Hepatocyte (in vitro differentiated cells): ENCODE results near the gene NR2C2AP. TPM values are rescaled to one million over a fixed set of nuclear protein-coding genes. Genes with fewer than 3 reads are reported as not detected.
A peak's percentile ranks its signal among the peaks of the same experiment; 100 is the strongest.

Experiments
- DNase-seq: peaks from one replicate; pipeline ENCODE4 v3.0.0-alpha.2; 2016; ENCODE audit warnings: low spot score
- H2AFZ ChIP-seq: fragments of 200-600 bp; sonication (generic); 2 replicates; pipeline ENCODE4 v1.6.0; 2016; ENCODE audit warnings: antibody characterized with exemption, mild to moderate bottlenecking
- H3K27ac ChIP-seq: fragments of 200-600 bp; sonication (generic); 2 replicates; pipeline ENCODE4 v1.5.1; 2016; ENCODE audit warnings: mild to moderate bottlenecking
- H3K27me3 ChIP-seq: fragments of 200-600 bp; sonication (generic); 2 replicates; pipeline ENCODE4 v1.6.1; 2016
- H3K36me3 ChIP-seq: fragments of 200-600 bp; sonication (generic); replicated peaks from 2 replicates; pipeline ENCODE4 v1.5.1; 2016; ENCODE audit warnings: low read depth; ENCODE audit not compliant: insufficient read depth
- H3K4me1 ChIP-seq: fragments of 200-600 bp; sonication (generic); 2 replicates; pipeline ENCODE4 v1.5.1; 2016; ENCODE audit warnings: mild to moderate bottlenecking, moderate library complexity; ENCODE audit not compliant: insufficient read depth
- H3K4me2 ChIP-seq: fragments of 200-600 bp; sonication (generic); 2 replicates; pipeline ENCODE4 v1.6.0; 2016
- H3K4me3 ChIP-seq: fragments of 200-600 bp; sonication (generic); 2 replicates; pipeline ENCODE4 v1.5.1; 2016; ENCODE audit warnings: mild to moderate bottlenecking
- H3K79me2 ChIP-seq: fragments of 200-600 bp; sonication (generic); 2 replicates; pipeline ENCODE4 v1.6.0; 2017; ENCODE audit warnings: mild to moderate bottlenecking
- H3K9me2 ChIP-seq: fragments of 200-600 bp; sonication (generic); replicated peaks from 2 replicates; pipeline ENCODE4 v1.6.0; 2017; ENCODE audit warnings: mild to moderate bottlenecking; ENCODE audit not compliant: insufficient read depth
- H3K9me3 ChIP-seq: fragments of 200-600 bp; sonication (generic); 2 replicates; pipeline ENCODE4 v1.5.1; 2016; ENCODE audit warnings: low read depth, mild to moderate bottlenecking
- H4K20me1 ChIP-seq: fragments of 200-600 bp; sonication (generic); 2 replicates; pipeline ENCODE4 v1.6.0; 2016; ENCODE audit warnings: mild to moderate bottlenecking; ENCODE audit not compliant: insufficient read depth, poor library complexity, severe bottlenecking
- EZH2 ChIP-seq: fragments of 200-600 bp; sonication (generic); IDR thresholded peaks from 2 replicates; pipeline ENCODE4 v1.6.1; 2016; ENCODE audit warnings: antibody characterized with exemption, mild to moderate bottlenecking, borderline replicate concordance
- EZH2phosphoT487 ChIP-seq: fragments of 200-600 bp; sonication (generic); IDR thresholded peaks from one replicate; pipeline ENCODE4 v1.6.1; 2018; ENCODE audit warnings: antibody characterized with exemption, mild to moderate bottlenecking, low read depth, moderate library complexity; ENCODE audit not compliant: unreplicated experiment, severe bottlenecking
- WGBS: methylation state at CpG from one replicate; pipeline ENCODE4 v1.1.6; 2016; ENCODE audit warnings: low lambda C conversion rate; ENCODE audit errors: missing lambda C conversion rate; 5-methylcytosine and 5-hydroxymethylcytosine counted together
- polyA plus RNA-seq: library from polyadenylated mRNA; unstranded; fragments of >200 nt; fragmentation: Nextera tagmentation; extraction: Ambion mirVana; gene quantifications from 2 replicates; pipeline ENCODE4 v1.2.1, GENCODE V29; 2016
- total RNA-seq: library from RNA; depleted of rRNA; stranded (reverse); fragments of >200 nt; gene quantifications from 2 replicates; pipeline ENCODE4 v1.2.3, GENCODE V29; 2014
- TF ChIP-seq, protein P1 (sequence below): fragments of 200-600 bp; sonication (generic); IDR thresholded peaks from 2 replicates; pipeline ENCODE4 v1.5.1; 2016; ENCODE audit warnings: antibody characterized with exemption, mild to moderate bottlenecking; ENCODE audit not compliant: poor library complexity

NR2C2AP gene
- total and polyA plus RNA-seq, 2 experiments from 2014 or later, result 5.2 to 9.0 TPM

DNA sequence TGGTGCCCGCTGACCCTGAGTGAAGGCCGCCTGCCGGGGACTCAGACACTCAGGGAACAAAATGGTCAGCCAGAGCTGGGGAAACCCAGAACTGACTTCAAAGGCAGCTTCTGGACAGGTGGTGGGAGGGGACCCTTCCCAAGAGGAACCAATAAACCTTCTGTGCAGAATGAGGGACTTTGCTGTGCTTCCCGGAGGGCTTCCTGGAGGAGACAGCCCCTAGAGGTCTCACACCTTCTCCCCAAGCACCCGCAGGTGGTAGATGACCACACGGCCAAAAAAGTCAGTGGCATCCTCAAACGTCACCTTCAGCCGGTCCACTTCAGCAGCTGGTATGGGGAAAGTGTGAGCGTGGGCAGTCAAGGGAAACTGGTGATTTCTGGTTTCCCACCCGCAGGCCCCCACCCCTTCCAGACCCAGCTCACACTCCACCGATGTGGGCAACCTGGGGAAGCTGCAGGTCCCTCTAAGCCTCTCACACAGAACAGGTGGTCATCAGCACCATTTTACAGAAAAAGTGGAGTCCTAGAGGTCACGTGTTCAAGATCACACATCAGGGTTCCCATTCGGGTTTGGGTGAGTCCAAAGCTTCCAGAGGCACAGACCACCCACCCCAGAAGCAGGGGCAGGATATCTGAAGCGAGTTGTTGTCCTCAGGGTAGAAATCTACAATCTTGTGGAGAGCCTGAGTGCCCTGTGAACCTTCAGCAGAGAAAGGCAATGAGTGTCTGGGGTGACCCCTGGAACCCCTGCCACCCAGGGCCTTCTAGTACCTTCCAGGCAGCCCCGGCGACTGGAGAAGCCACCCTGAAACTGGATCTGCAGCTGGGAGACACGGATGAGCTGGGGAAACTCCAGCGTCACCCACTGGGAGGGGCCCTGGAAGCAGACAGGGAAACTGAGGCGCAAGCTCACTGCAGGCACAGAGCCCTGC is 1.2 kb downstream of the NR2C2AP start:
- no peak overlapping the region for H3K4me3 ChIP-seq
- DNase-seq, result no peak
- H3K27ac ChIP-seq, result no peak overlapping the region
- H3K27me3 ChIP-seq, result peaks cover 4% of the 10 kb centered on the region
- H3K4me2 ChIP-seq, result peak overlapping the region; percentile 92
- no peak for TF ChIP-seq EZH2
- TF ChIP-seq, protein P1, sequence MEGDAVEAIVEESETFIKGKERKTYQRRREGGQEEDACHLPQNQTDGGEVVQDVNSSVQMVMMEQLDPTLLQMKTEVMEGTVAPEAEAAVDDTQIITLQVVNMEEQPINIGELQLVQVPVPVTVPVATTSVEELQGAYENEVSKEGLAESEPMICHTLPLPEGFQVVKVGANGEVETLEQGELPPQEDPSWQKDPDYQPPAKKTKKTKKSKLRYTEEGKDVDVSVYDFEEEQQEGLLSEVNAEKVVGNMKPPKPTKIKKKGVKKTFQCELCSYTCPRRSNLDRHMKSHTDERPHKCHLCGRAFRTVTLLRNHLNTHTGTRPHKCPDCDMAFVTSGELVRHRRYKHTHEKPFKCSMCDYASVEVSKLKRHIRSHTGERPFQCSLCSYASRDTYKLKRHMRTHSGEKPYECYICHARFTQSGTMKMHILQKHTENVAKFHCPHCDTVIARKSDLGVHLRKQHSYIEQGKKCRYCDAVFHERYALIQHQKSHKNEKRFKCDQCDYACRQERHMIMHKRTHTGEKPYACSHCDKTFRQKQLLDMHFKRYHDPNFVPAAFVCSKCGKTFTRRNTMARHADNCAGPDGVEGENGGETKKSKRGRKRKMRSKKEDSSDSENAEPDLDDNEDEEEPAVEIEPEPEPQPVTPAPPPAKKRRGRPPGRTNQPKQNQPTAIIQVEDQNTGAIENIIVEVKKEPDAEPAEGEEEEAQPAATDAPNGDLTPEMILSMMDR, result no peak
- TF ChIP-seq EZH2phosphoT487, result no peak
- H3K9me2 ChIP-seq, result no peaks in the 10 kb centered on the region
- no peaks in the 10 kb centered on the region for H3K36me3 ChIP-seq
- H3K9me3 ChIP-seq, result no peaks in the 10 kb centered on the region
- H3K4me1 ChIP-seq, result no peaks in the 10 kb centered on the region
- H4K20me1 ChIP-seq, result no peaks in the 10 kb centered on the region
- H3K79me2 ChIP-seq, result peaks cover 2% of the 10 kb centered on the region
- no peak overlapping the region for H2AFZ ChIP-seq
- WGBS, result 83% methylated on average over 19 of the region's 19 CpGs

DNA sequence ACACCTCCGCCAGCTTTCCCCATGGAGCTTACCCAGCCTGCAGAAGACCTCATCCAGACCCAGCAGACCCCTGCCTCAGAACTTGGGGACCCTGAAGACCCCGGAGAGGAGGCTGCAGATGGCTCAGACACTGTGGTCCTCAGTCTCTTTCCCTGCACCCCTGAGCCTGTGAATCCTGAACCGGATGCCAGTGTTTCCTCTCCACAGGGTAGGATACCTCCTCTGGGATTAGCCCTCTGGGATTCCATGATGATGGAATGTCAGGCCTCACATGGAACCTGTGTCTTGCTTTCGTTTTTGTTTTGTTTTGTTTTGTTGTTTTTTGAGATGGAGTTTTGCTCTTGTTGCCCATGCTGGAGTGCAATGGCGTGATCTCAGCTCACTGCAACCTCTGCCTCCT is 9.3 kb downstream of the NR2C2AP start:
- Histone ChIP-seq H3K27ac (no peak overlapping the region), H3K9me3 (no peaks in the 10 kb centered on the region), H3K4me2 (peak overlapping the region; percentile 72), H3K79me2 (peaks cover 41% of the 10 kb centered on the region), H3K9me2 (no peaks in the 10 kb centered on the region), H3K27me3 (no peaks in the 10 kb centered on the region), H2AFZ (no peak overlapping the region), H3K36me3 (no peaks in the 10 kb centered on the region), H3K4me3 (no peak overlapping the region), H4K20me1 (no peaks in the 10 kb centered on the region), H3K4me1 (peaks cover 12% of the 10 kb centered on the region)
- WGBS, result 92% methylated on average over 5 of the region's 5 CpGs
- TF ChIP-seq, protein P1, result no peak
- TF ChIP-seq EZH2phosphoT487 (no peak), EZH2 (no peak)
- no peak for DNase-seq

DNA sequence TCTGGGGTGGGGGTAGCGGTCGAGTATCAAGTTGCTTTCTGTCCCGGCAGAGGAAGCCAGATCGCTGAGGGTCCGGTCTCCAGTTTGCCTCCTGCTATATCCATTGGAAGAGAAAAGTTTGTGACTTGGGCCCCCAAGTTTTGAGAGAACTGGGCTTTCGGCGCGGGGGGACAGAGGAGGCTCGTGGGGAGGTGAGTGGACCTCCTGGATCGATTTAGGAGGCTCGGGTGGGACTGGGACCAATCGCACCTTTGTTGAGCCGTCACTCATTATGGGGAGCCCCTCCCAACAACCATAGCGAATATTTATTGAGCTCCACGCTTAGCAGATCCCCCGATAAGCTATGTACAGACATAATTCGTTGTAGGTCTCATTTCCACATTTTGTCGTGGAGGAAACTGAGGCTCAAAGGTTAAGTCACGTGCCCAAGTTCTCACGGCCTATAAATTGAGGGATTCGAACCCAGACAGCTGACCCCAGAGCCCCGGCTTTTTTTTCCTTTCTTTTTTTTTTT is 10.2 kb downstream of the NR2C2AP start:
- Histone ChIP-seq H4K20me1 (no peaks in the 10 kb centered on the region), H3K27ac (peak overlapping the region; percentile 22), H2AFZ (peak overlapping the region; percentile 54), H3K4me3 (peak overlapping the region; percentile 37), H3K79me2 (peaks cover 41% of the 10 kb centered on the region), H3K4me2 (peak overlapping the region; percentile 72), H3K27me3 (no peaks in the 10 kb centered on the region), H3K9me3 (no peaks in the 10 kb centered on the region), H3K9me2 (no peaks in the 10 kb centered on the region), H3K4me1 (peaks cover 12% of the 10 kb centered on the region), H3K36me3 (no peaks in the 10 kb centered on the region)
- 2% methylated on average over 22 of the region's 22 CpGs for WGBS
- DNase-seq, result no peak
- TF ChIP-seq, protein P1, result no peak
- TF ChIP-seq EZH2phosphoT487 (no peak), EZH2 (no peak)
